ENCODE measurements around the gene ANKRD12.

- no peak for TF ChIP-seq FOXJ3 (CRISPR knock-in tag; IDR thresholded peaks at IDR 0.05; ENCODE audit: borderline replicate concordance)
- TF ChIP-seq, protein P1, sequence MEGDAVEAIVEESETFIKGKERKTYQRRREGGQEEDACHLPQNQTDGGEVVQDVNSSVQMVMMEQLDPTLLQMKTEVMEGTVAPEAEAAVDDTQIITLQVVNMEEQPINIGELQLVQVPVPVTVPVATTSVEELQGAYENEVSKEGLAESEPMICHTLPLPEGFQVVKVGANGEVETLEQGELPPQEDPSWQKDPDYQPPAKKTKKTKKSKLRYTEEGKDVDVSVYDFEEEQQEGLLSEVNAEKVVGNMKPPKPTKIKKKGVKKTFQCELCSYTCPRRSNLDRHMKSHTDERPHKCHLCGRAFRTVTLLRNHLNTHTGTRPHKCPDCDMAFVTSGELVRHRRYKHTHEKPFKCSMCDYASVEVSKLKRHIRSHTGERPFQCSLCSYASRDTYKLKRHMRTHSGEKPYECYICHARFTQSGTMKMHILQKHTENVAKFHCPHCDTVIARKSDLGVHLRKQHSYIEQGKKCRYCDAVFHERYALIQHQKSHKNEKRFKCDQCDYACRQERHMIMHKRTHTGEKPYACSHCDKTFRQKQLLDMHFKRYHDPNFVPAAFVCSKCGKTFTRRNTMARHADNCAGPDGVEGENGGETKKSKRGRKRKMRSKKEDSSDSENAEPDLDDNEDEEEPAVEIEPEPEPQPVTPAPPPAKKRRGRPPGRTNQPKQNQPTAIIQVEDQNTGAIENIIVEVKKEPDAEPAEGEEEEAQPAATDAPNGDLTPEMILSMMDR (IDR thresholded peaks at IDR 0.05), result no peak
- TF ChIP-seq USF1 (CRISPR knock-in tag; IDR thresholded peaks at IDR 0.05), result no peak
- no peak for TF ChIP-seq ZNF138 (CRISPR knock-in tag; conservative IDR thresholded peaks at IDR 0.05)
- no peak for TF ChIP-seq AFF4 (CRISPR knock-in tag; IDR thresholded peaks at IDR 0.05; ENCODE audit: borderline replicate concordance)
- no peak for TF ChIP-seq TEAD4 (CRISPR knock-in tag; IDR thresholded peaks at IDR 0.05)
- no peak for TF ChIP-seq TP53 (CRISPR knock-in tag; IDR thresholded peaks at IDR 0.05)
- TF ChIP-seq, protein P2, sequence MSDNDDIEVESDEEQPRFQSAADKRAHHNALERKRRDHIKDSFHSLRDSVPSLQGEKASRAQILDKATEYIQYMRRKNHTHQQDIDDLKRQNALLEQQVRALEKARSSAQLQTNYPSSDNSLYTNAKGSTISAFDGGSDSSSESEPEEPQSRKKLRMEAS (CRISPR knock-in tag; IDR thresholded peaks at IDR 0.05), result no peak
Measured at GRCh38 chr18:9172506-9173127, 36.0 kb downstream of the ANKRD12 start.
